ENCODE measurements around the gene XYLT2. TPM values are rescaled to one million over a fixed set of nuclear protein-coding genes. Genes with fewer than 3 reads are reported as not detected.

Gene XYLT2
- total and polyA plus RNA-seq, 10 of the 15 experiments (the other 5 are each of a cell fraction or from before 2014, with no cell fraction given), result 0.82 to 20.6 (median 13.0) TPM

DNA sequence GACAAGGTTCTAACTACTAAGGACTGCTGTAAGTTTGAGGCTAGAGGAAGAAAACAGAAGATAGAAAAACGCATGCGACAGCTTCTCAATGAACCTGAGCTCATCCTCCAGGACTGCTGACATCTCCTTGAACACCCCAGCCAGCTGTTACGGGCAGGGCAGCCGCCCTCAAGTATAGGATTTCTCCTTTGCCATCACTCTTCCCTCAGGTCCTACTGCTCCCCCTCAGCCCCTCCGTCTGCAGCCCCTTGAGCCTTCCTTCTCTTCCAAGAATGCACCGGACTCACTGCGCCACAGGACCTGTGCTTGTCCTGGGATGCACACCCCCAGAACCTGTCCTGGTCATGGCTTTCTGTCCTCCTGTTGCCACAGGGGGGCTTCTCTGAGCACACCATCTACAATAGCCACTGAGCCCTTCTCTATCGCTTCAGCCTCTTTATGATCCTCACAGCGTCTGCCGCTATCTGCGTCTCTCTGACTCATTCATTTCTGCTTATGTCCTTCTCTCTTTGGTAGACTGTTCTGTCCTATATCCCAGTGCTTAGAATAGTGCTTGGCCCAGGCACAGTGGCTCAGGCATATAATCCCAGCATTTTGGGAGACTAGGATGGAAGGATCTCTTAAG, 15.7 kb upstream of the XYLT2 start:
- no peaks in the 10 kb centered on the region for H4K20me1 ChIP-seq (ENCODE audit: control insufficient read depth, insufficient read depth)
- ChIA-PET CTCF (interaction anchor here (0.7 to 8.0 kb wide), 9 partner anchors 9 to 298 kb away, joined by 3 to 72 read pairs (median 5); partner anchors contain the start of gene COL1A1), POLR2A (no interaction called here), SMC1A (ENCODE audit: uncharacterized antibody, unreplicated experiment) (interaction anchor here (0.5 to 3.0 kb wide), 8 partner anchors 9 to 585 kb away, joined by 3 to 11 read pairs (median 4); no protein-coding TSS in a partner anchor), RAD21 (ENCODE audit: unreplicated experiment) (interaction anchor here (0.8 to 3.8 kb wide), 4 partner anchors 12 to 130 kb away, joined by 3 to 17 read pairs (median 4); no protein-coding TSS in a partner anchor)
- no peak overlapping the region for H3K4me2 ChIP-seq (ENCODE audit: control insufficient read depth, insufficient read depth)
- H3K4me1 ChIP-seq (ENCODE audit: control insufficient read depth, insufficient read depth, low read length), result peaks cover 3% of the 10 kb centered on the region
- WGBS (ENCODE audit: insufficient coverage, insufficient replicate concordance, low lambda C conversion rate, missing lambda C conversion rate), result 57% methylated on average over 11 of the region's 11 CpGs
- ATAC-seq (no peak), DNase-seq (ENCODE audit: low read depth, low spot score) (no peak), FAIRE-seq (no peak)
- no peaks in the 10 kb centered on the region for H3K36me3 ChIP-seq (ENCODE audit: control insufficient read depth in 2 of 2, insufficient read depth in 2 of 2, low read length in 1 of 2)
- no peak overlapping the region for H2AFZ ChIP-seq (ENCODE audit: control insufficient read depth, low read depth, low read length)
- H3K4me3 ChIP-seq, result no peak overlapping the region
- TF ChIP-seq PML (IDR thresholded peaks at IDR 0.05; ENCODE audit: low read length) (no peak), EED (IDR thresholded peaks at IDR 0.05; ENCODE audit: low read depth) (no peak)
- no peaks in the 10 kb centered on the region for H3K9me3 ChIP-seq (replicated peaks; ENCODE audit: control insufficient read depth, insufficient read depth, low read length)
- BruUV-seq (replicated peaks), result no TSS peak
- in situ Hi-C loops (cut with MboI), result no loop called here
- H3K79me2 ChIP-seq (ENCODE audit: control insufficient read depth, insufficient read depth, low read length), result no peaks in the 10 kb centered on the region
- intact Hi-C loops (cut with micrococcal nuclease; ENCODE audit: unreplicated experiment), result no loop called here
- no peak overlapping the region for H3K27ac ChIP-seq (ENCODE audit: control insufficient read depth, insufficient read depth)
- H3K9ac ChIP-seq (ENCODE audit: control insufficient read depth, insufficient read depth, low read length), result no peak overlapping the region
- H3K27me3 ChIP-seq (replicated peaks in 1 of 2; ENCODE audit: control insufficient read depth in 2 of 2, insufficient read depth in 2 of 2, low read length in 1 of 2), result no peaks in the 10 kb centered on the region

- ChIA-PET POLR2A (no interaction called here), RAD21 (ENCODE audit: unreplicated experiment) (interaction anchor here (0.7 to 3.8 kb wide), 4 partner anchors 14 to 130 kb away, joined by 3 to 17 read pairs (median 6); partner anchors contain the start of genes COL1A1 and TMEM92), CTCF (interaction anchor here (0.7 to 8.0 kb wide), 10 partner anchors 10 to 299 kb away, joined by 3 to 72 read pairs (median 5); partner anchors contain the start of genes COL1A1 and TMEM92), SMC1A (ENCODE audit: uncharacterized antibody, unreplicated experiment) (interaction anchor here (0.7 to 3.0 kb wide), 6 partner anchors 10 to 166 kb away, joined by 3 to 11 read pairs (median 4); no protein-coding TSS in a partner anchor)
- in situ Hi-C loops (cut with MboI), result no loop called here
- H3K4me3 ChIP-seq, result no peak overlapping the region
- peaks cover 3% of the 10 kb centered on the region for H3K4me1 ChIP-seq (ENCODE audit: control insufficient read depth, insufficient read depth, low read length)
- H3K9ac ChIP-seq (ENCODE audit: control insufficient read depth, insufficient read depth, low read length), result no peak overlapping the region
- H3K9me3 ChIP-seq (replicated peaks; ENCODE audit: control insufficient read depth, insufficient read depth, low read length), result no peaks in the 10 kb centered on the region
- no peaks in the 10 kb centered on the region for H3K36me3 ChIP-seq (ENCODE audit: control insufficient read depth in 2 of 2, insufficient read depth in 2 of 2, low read length in 1 of 2)
- H2AFZ ChIP-seq (ENCODE audit: control insufficient read depth, low read depth, low read length), result no peak overlapping the region
- H4K20me1 ChIP-seq (ENCODE audit: control insufficient read depth, insufficient read depth), result no peaks in the 10 kb centered on the region
- no peaks in the 10 kb centered on the region for H3K79me2 ChIP-seq (ENCODE audit: control insufficient read depth, insufficient read depth, low read length)
- intact Hi-C loops (cut with micrococcal nuclease; ENCODE audit: unreplicated experiment), result no loop called here
- H3K27me3 ChIP-seq (replicated peaks in 1 of 2; ENCODE audit: control insufficient read depth in 2 of 2, insufficient read depth in 2 of 2, low read length in 1 of 2), result no peaks in the 10 kb centered on the region
- 0% methylated on average over 4 of the region's 4 CpGs for WGBS (ENCODE audit: insufficient coverage, insufficient replicate concordance, low lambda C conversion rate, missing lambda C conversion rate)
- no peak overlapping the region for H3K4me2 ChIP-seq (ENCODE audit: control insufficient read depth, insufficient read depth)
- ATAC-seq (peak; percentile 65), FAIRE-seq (no peak), DNase-seq (ENCODE audit: low read depth, low spot score) (no peak)
- no TSS peak for BruUV-seq (replicated peaks)
- TF ChIP-seq IKZF1 (conservative IDR thresholded peaks at IDR 0.05) (0 out of 2 replicates have a peak, but pooled peaks have one; percentile 25), JUNB (IDR thresholded peaks at IDR 0.05) (peak; percentile 39; the same call in 1 of the 2 replicates)
- TF ChIP-seq, protein P1, sequence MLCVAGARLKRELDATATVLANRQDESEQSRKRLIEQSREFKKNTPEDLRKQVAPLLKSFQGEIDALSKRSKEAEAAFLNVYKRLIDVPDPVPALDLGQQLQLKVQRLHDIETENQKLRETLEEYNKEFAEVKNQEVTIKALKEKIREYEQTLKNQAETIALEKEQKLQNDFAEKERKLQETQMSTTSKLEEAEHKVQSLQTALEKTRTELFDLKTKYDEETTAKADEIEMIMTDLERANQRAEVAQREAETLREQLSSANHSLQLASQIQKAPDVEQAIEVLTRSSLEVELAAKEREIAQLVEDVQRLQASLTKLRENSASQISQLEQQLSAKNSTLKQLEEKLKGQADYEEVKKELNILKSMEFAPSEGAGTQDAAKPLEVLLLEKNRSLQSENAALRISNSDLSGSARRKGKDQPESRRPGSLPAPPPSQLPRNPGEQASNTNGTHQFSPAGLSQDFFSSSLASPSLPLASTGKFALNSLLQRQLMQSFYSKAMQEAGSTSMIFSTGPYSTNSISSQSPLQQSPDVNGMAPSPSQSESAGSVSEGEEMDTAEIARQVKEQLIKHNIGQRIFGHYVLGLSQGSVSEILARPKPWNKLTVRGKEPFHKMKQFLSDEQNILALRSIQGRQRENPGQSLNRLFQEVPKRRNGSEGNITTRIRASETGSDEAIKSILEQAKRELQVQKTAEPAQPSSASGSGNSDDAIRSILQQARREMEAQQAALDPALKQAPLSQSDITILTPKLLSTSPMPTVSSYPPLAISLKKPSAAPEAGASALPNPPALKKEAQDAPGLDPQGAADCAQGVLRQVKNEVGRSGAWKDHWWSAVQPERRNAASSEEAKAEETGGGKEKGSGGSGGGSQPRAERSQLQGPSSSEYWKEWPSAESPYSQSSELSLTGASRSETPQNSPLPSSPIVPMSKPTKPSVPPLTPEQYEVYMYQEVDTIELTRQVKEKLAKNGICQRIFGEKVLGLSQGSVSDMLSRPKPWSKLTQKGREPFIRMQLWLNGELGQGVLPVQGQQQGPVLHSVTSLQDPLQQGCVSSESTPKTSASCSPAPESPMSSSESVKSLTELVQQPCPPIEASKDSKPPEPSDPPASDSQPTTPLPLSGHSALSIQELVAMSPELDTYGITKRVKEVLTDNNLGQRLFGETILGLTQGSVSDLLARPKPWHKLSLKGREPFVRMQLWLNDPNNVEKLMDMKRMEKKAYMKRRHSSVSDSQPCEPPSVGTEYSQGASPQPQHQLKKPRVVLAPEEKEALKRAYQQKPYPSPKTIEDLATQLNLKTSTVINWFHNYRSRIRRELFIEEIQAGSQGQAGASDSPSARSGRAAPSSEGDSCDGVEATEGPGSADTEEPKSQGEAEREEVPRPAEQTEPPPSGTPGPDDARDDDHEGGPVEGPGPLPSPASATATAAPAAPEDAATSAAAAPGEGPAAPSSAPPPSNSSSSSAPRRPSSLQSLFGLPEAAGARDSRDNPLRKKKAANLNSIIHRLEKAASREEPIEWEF (IDR thresholded peaks at IDR 0.05; ENCODE audit: insufficient replicate concordance, low read depth, low read length), result no peak
- no peak overlapping the region for H3K27ac ChIP-seq (ENCODE audit: control insufficient read depth, insufficient read depth)
Measured at GRCh38 chr17:50331085-50331791, 14.7 kb upstream of the XYLT2 start.

All from GM12878 (cell line).